Prostate gland (tissue), 2 donors: ENCODE results near the gene UNC5C.

ENCODE experiments used
- POLR2A ChIP-seq: fragments of 450-650 bp; IDR thresholded peaks from one replicate; pipeline ENCODE4 v1.6.1; 2016; ENCODE audit warnings: antibody characterized with exemption, mild to moderate bottlenecking
- TF ChIP-seq, protein P1 (sequence below), 4 experiments: fragments of 200-600 bp in 2 of 4; fragments of 450-650 bp in 2 of 4; sonication (generic) in 2 of 4; IDR thresholded peaks; 1 replicate in 3 of 4; 2 replicates in 1 of 4; pipeline ENCODE4 v1.5.1; 2016 to 2019; ENCODE audit warnings: antibody characterized with exemption in 4 of 4, mild to moderate bottlenecking in 2 of 4, moderate library complexity in 2 of 4

DNA sequence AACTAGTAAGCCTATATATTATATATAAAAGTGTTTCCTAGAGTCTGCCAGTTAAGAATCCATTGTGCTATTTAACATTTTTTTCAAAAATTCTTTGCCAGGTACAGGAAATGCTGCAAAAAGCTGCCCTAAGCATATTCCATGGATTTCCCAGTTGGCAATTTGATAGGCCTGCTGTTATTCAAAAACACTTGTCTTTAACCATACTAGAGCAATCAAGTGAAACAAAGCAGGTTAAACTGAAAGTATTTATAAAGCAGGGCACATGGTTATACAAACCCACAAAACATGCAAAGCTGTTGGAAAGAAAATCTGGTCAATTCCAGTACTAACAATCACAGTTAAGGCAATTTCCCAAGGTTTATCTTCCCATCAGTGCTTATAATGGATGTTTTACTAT lies 159.9 kb downstream of the UNC5C start:
- no peak for TF ChIP-seq POLR2A
- TF ChIP-seq, protein P1, sequence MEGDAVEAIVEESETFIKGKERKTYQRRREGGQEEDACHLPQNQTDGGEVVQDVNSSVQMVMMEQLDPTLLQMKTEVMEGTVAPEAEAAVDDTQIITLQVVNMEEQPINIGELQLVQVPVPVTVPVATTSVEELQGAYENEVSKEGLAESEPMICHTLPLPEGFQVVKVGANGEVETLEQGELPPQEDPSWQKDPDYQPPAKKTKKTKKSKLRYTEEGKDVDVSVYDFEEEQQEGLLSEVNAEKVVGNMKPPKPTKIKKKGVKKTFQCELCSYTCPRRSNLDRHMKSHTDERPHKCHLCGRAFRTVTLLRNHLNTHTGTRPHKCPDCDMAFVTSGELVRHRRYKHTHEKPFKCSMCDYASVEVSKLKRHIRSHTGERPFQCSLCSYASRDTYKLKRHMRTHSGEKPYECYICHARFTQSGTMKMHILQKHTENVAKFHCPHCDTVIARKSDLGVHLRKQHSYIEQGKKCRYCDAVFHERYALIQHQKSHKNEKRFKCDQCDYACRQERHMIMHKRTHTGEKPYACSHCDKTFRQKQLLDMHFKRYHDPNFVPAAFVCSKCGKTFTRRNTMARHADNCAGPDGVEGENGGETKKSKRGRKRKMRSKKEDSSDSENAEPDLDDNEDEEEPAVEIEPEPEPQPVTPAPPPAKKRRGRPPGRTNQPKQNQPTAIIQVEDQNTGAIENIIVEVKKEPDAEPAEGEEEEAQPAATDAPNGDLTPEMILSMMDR (IDR thresholded peaks at IDR 0.05), result no peak
